IMR-90 (cell line): ENCODE data around the gene TMEM37. TPM values are rescaled to one million over a fixed set of nuclear protein-coding genes. Genes with fewer than 3 reads are reported as not detected.

Experiments used
- ATAC-seq: fragments of 200-7000 bp; cut with Tn5 transposase; 2 replicates; pipeline ENCODE4 v1.9.1; 2020; ENCODE audit warnings: low read depth, mild to moderate bottlenecking, moderate library complexity
- BruUV-seq: library from RNA; stranded (reverse); fragments of 400-500 nt; replicated peaks from 2 replicates; lab custom pipeline; 2021; lab: Mats Ljungman, UMichigan
- CTCF ChIA-PET: fragments of 300-600 bp; formaldehyde crosslinking; extraction: SDS; loops from one replicate; lab custom pipeline; 2021; ENCODE audit warnings: antibody characterized with exemption; lab: Yijun Ruan, JAX
- POLR2A ChIA-PET: fragments of 300-600 bp; sonication (Branson Sonifier 250); formaldehyde crosslinking; loops from one replicate; lab custom pipeline; 2022; ENCODE audit warnings: antibody characterized with exemption; ENCODE audit not compliant: unreplicated experiment; lab: Charles Lee
- DNase-seq: peaks from one replicate; pipeline ENCODE4 v3.0.0; 2013
- H2AFZ ChIP-seq: replicated peaks from 2 replicates; pipeline ENCODE3; 2013; ENCODE audit warnings: low read length, mild to moderate bottlenecking; ENCODE audit not compliant: poor library complexity
- H2AK5ac ChIP-seq: 2 replicates; pipeline ENCODE4 v1.6.1; 2013; ENCODE audit warnings: low read depth, low read length, inconsistent platforms
- H2AK9ac ChIP-seq: replicated peaks from 2 replicates; pipeline ENCODE3; 2013; ENCODE audit warnings: mild to moderate bottlenecking, low read depth, low read length, moderate library complexity; ENCODE audit not compliant: poor library complexity
- H2BK120ac ChIP-seq: 2 replicates; pipeline ENCODE4 v1.6.1; 2013; ENCODE audit warnings: low read depth, low read length, inconsistent platforms
- H2BK15ac ChIP-seq: 3 replicates; pipeline ENCODE4 v1.6.1; 2013; ENCODE audit warnings: low read depth, low read length, inconsistent platforms
- H2BK20ac ChIP-seq: 2 replicates; pipeline ENCODE4 v1.6.1; 2013; ENCODE audit warnings: low read depth, mild to moderate bottlenecking, inconsistent platforms, low read length, moderate library complexity
- H2BK5ac ChIP-seq: 2 replicates; pipeline ENCODE4 v1.6.1; 2013; ENCODE audit warnings: mild to moderate bottlenecking, low read depth, low read length, inconsistent platforms; ENCODE audit not compliant: poor library complexity, severe bottlenecking
- H3K14ac ChIP-seq: replicated peaks from 2 replicates; pipeline ENCODE4 v1.6.1; 2013; ENCODE audit warnings: low read depth, low read length, inconsistent platforms
- H3K18ac ChIP-seq: 2 replicates; pipeline ENCODE4 v1.6.1; 2013; ENCODE audit warnings: low read depth, low read length, control low read depth
- H3K23ac ChIP-seq: 2 replicates; pipeline ENCODE4 v1.6.1; 2013; ENCODE audit warnings: low read depth, low read length, inconsistent platforms
- H3K27ac ChIP-seq: 2 replicates; pipeline ENCODE4 v1.5.1; 2013; ENCODE audit warnings: mild to moderate bottlenecking, control low read depth, low read length; ENCODE audit not compliant: insufficient read depth
- H3K27me3 ChIP-seq: 2 replicates; pipeline ENCODE4 v1.6.1; 2013; ENCODE audit warnings: low read length; ENCODE audit not compliant: control insufficient read depth, insufficient read depth
- H3K36me3 ChIP-seq: 2 replicates; pipeline ENCODE4 v1.6.1; 2013; ENCODE audit warnings: low read length, mixed read lengths; ENCODE audit not compliant: control insufficient read depth, insufficient read depth
- H3K4ac ChIP-seq: 2 replicates; pipeline ENCODE4 v1.6.1; 2013; ENCODE audit warnings: low read depth, low read length, inconsistent platforms
- H3K4me1 ChIP-seq: 2 replicates; pipeline ENCODE4 v1.6.1; 2013; ENCODE audit warnings: low read length, mixed read lengths; ENCODE audit not compliant: control insufficient read depth, insufficient read depth
- H3K4me2 ChIP-seq: 2 replicates; pipeline ENCODE4 v1.6.1; 2013; ENCODE audit warnings: low read depth, mild to moderate bottlenecking, control low read depth, low read length, moderate library complexity
- H3K4me3 ChIP-seq: 2 replicates; pipeline ENCODE4 v1.5.1; 2013; ENCODE audit warnings: low read depth, mild to moderate bottlenecking, control low read depth, low read length, moderate library complexity; ENCODE audit not compliant: insufficient read depth
- H3K56ac ChIP-seq: 2 replicates; pipeline ENCODE4 v1.6.1; 2013; ENCODE audit warnings: low read length, inconsistent platforms; ENCODE audit not compliant: insufficient read depth; ENCODE audit errors: extremely low read depth
- H3K79me1 ChIP-seq, 2 experiments: 2 replicates each; pipeline ENCODE4 v1.6.1; 2013; ENCODE audit warnings: low read length in 2 of 2, inconsistent platforms in 1 of 2, low read depth in 1 of 2
- H3K9ac ChIP-seq: 2 replicates; pipeline ENCODE4 v1.6.1; 2013; ENCODE audit warnings: low read depth, low read length, control low read depth
- H3K9me1 ChIP-seq: 2 replicates; pipeline ENCODE4 v1.6.1; 2013; ENCODE audit warnings: low read length, inconsistent platforms; ENCODE audit not compliant: insufficient read depth
- H3K9me3 ChIP-seq: 2 replicates; pipeline ENCODE4 v1.6.1; 2013; ENCODE audit warnings: low read length; ENCODE audit not compliant: control insufficient read depth, insufficient read depth
- H4K20me1 ChIP-seq: 2 replicates; pipeline ENCODE4 v1.6.1; 2013; ENCODE audit warnings: low read length, inconsistent platforms; ENCODE audit not compliant: insufficient read depth
- H4K5ac ChIP-seq: 2 replicates; pipeline ENCODE4 v1.6.1; 2013; ENCODE audit warnings: mild to moderate bottlenecking, low read depth, low read length, control low read depth
- H4K8ac ChIP-seq, 2 experiments: 2 replicates each; pipeline ENCODE4 v1.6.1; 2013; ENCODE audit warnings: low read depth in 2 of 2, low read length in 2 of 2, control low read depth in 1 of 2, inconsistent platforms in 1 of 2
- H4K91ac ChIP-seq: 2 replicates; pipeline ENCODE4 v1.6.1; 2013; ENCODE audit warnings: low read depth, low read length, inconsistent platforms; ENCODE audit not compliant: insufficient read depth
- BHLHE40 ChIP-seq: fragments of 150-350 bp; IDR thresholded peaks from 2 replicates; pipeline ENCODE4 v1.6.1; 2016; ENCODE audit warnings: mild to moderate bottlenecking, low read depth, low read length
- CEBPB ChIP-seq: IDR thresholded peaks from 2 replicates; pipeline ENCODE4 v1.6.1; 2012; ENCODE audit warnings: low read depth, low read length, improper control_type of control experiment
- CHD1 ChIP-seq: IDR thresholded peaks from 2 replicates; pipeline ENCODE4 v1.6.1; 2012; ENCODE audit warnings: low read depth, low read length, improper control_type of control experiment
- CTCF ChIP-seq: conservative IDR thresholded peaks from 2 replicates; pipeline ENCODE4 v1.5.1; 2012; ENCODE audit warnings: mild to moderate bottlenecking, low read depth, low read length, improper control_type of control experiment
- ELK1 ChIP-seq: fragments of 150-350 bp; IDR thresholded peaks from 2 replicates; pipeline ENCODE4 v1.6.1; 2016; ENCODE audit warnings: low read depth, mild to moderate bottlenecking, low read length, moderate library complexity, borderline replicate concordance
- FOS ChIP-seq: fragments of 150-350 bp; IDR thresholded peaks from 2 replicates; pipeline ENCODE4 v1.6.1; 2016; ENCODE audit warnings: low read depth, low read length
- MAFK ChIP-seq: IDR thresholded peaks from 2 replicates; pipeline ENCODE4 v1.6.1; 2012; ENCODE audit warnings: low read depth, low read length, improper control_type of control experiment
- MAZ ChIP-seq: IDR thresholded peaks from 2 replicates; pipeline ENCODE4 v1.6.1; 2012; ENCODE audit warnings: low read depth, mild to moderate bottlenecking, low read length, improper control_type of control experiment, moderate library complexity, borderline replicate concordance
- MXI1 ChIP-seq: IDR thresholded peaks from 2 replicates; pipeline ENCODE4 v1.6.1; 2012; ENCODE audit warnings: low read depth, mild to moderate bottlenecking, low read length, moderate library complexity, borderline replicate concordance
- NFE2L2 ChIP-seq: fragments of 150-350 bp; IDR thresholded peaks from 2 replicates; pipeline ENCODE4 v1.6.1; 2016; ENCODE audit warnings: low read depth, mild to moderate bottlenecking, low read length
- POLR2A ChIP-seq: IDR thresholded peaks from 2 replicates; pipeline ENCODE4 v1.6.1; 2012; ENCODE audit warnings: mild to moderate bottlenecking, low read depth, low read length
- RAD21 ChIP-seq: IDR thresholded peaks from 2 replicates; pipeline ENCODE4 v1.6.1; 2012; ENCODE audit warnings: low read length, improper control_type of control experiment
- RCOR1 ChIP-seq: IDR thresholded peaks from 2 replicates; pipeline ENCODE4 v1.6.1; 2012; ENCODE audit warnings: mild to moderate bottlenecking, low read length, improper control_type of control experiment; ENCODE audit not compliant: insufficient replicate concordance
- RFX5 ChIP-seq: IDR thresholded peaks from 2 replicates; pipeline ENCODE4 v1.8.0; 2012; ENCODE audit warnings: low read depth, mild to moderate bottlenecking, low read length, moderate library complexity
- SMC3 ChIP-seq: fragments of 150-350 bp; IDR thresholded peaks from 2 replicates; pipeline ENCODE4 v1.6.1; 2016; ENCODE audit warnings: low read depth, mild to moderate bottlenecking, antibody characterized with exemption, low read length, moderate library complexity
- USF2 ChIP-seq: fragments of 150-350 bp; IDR thresholded peaks from 2 replicates; pipeline ENCODE4 v1.6.1; 2017; ENCODE audit warnings: mild to moderate bottlenecking, antibody characterized with exemption, low read length, low read depth
- WGBS, 2 experiments: methylation state at CpG; one replicate each; pipeline versions ENCODE4 v1.1.5 to v1.1.7; 2013; ENCODE audit warnings: missing lambda C conversion rate in 2 of 2; ENCODE audit not compliant: insufficient read length in 1 of 2; ENCODE audit errors: extremely low coverage in 2 of 2; 5-methylcytosine and 5-hydroxymethylcytosine counted together
- dilution Hi-C: fragments of 300-500 bp; cut with HindIII; formaldehyde crosslinking; loops from one replicate; pipeline ENCODE4 v1.14.3; 2018; ENCODE audit warnings: low sequenced_read_pairs; ENCODE audit not compliant: unreplicated experiment
- in situ Hi-C: fragments of 300-500 bp; cut with MboI; formaldehyde crosslinking; loops from 3 replicates; pipeline ENCODE4 v1.14.3; 2019; ENCODE audit warnings: low sequenced_read_pairs, inconsistent platforms, mixed read lengths
- intact Hi-C: fragments of 100-400 bp; cut with micrococcal nuclease; formaldehyde crosslinking; loops from 2 replicates; pipeline ENCODE4 v1.10.0; 2022
- polyA plus RNA-seq, 3 experiments: library from polyadenylated mRNA; depleted of rRNA; stranded (reverse); fragments of >200 nt; gene quantifications; 2 replicates each; pipeline ENCODE4 v1.2.3, GENCODE V29; 2012; ENCODE audit warnings: low replicate concordance in 1 of 3
- total RNA-seq: library from RNA; depleted of rRNA; stranded (reverse); fragments of >200 nt; gene quantifications from 2 replicates; pipeline ENCODE4 v1.2.3, GENCODE V29; 2012

Gene TMEM37
- total and polyA plus RNA-seq, 2 of the 4 experiments (the other 2 are of a cell fraction) = under 0.01 to 0.39 TPM

- Histone ChIP-seq H2AK5ac (no peak overlapping the region), H3K4ac (no peak overlapping the region), H2BK5ac (no peak overlapping the region), H2BK120ac (no peak overlapping the region), H4K8ac (no peak overlapping the region), H3K9me3 (no peaks in the 10 kb centered on the region), H4K91ac (no peak overlapping the region), H3K9me1 (no peaks in the 10 kb centered on the region), H3K27me3 (peaks cover 25% of the 10 kb centered on the region), H2BK20ac (no peak overlapping the region), H4K5ac (no peak overlapping the region), H2AK9ac (no peak overlapping the region), H3K79me1 (no peaks in the 10 kb centered on the region), H3K4me2 (no peak overlapping the region), H3K4me1 (no peaks in the 10 kb centered on the region), H3K18ac (no peak overlapping the region), H2BK15ac (no peak overlapping the region), H3K56ac (no peak overlapping the region), H3K36me3 (no peaks in the 10 kb centered on the region), H4K20me1 (no peaks in the 10 kb centered on the region), H3K4me3 (no peak overlapping the region), H3K9ac (no peak overlapping the region), H2AFZ (no peak overlapping the region), H3K23ac (no peak overlapping the region), H3K14ac (no peak overlapping the region), H3K27ac (no peak overlapping the region)
- TF ChIP-seq POLR2A (no peak), USF2 (no peak), RCOR1 (no peak), CTCF (no peak), CHD1 (no peak), BHLHE40 (no peak), MAFK (no peak), FOS (no peak), NFE2L2 (no peak), SMC3 (no peak), MXI1 (no peak), MAZ (no peak), RFX5 (no peak), ELK1 (no peak), CEBPB (no peak), RAD21 (no peak)
- POLR2A ChIA-PET = no interaction called here
- dilution Hi-C loops = no loop called here
- CTCF ChIA-PET = interaction anchor here (0.7 to 1.4 kb wide), 6 partner anchors 11 to 596 kb away, joined by 3 to 8 read pairs (median 6); no protein-coding TSS in a partner anchor
- in situ Hi-C loops = no loop called here
- intact Hi-C loops = loop anchor here (5.0 kb wide), 2 partner anchors 465 to 595 kb away; no protein-coding TSS in a partner anchor
- 69% methylated on average over 5 of the region's 9 CpGs; no CpG with 5 or more reads in 1 of the 2 experiments for WGBS, 2 experiments
- DNase-seq (no peak), ATAC-seq (no peak)
- BruUV-seq = no TSS peak
These were observed 45.5 kb downstream of the TMEM37 start for GRCh38 chr2:119477113-119477505.
